ENCODE measurements around the gene GRM4.

GRCh38 chr6:34129753-34130152 lies 16.1 kb downstream of the GRM4 start:
- TF ChIP-seq POLR2A (IDR thresholded peaks at IDR 0.05; ENCODE audit: low read length) (no peak), GATA1 (IDR thresholded peaks at IDR 0.05; ENCODE audit: low read depth, low read length) (no peak)
